Measurements from ENCODE around the gene PDE8A.
"Not testable (repeated sequence)": the region's sequence is repeated elsewhere in the genome, so short reads cannot be mapped to it uniquely, and the experiment has no call there.

PDE8A gene

DNA sequence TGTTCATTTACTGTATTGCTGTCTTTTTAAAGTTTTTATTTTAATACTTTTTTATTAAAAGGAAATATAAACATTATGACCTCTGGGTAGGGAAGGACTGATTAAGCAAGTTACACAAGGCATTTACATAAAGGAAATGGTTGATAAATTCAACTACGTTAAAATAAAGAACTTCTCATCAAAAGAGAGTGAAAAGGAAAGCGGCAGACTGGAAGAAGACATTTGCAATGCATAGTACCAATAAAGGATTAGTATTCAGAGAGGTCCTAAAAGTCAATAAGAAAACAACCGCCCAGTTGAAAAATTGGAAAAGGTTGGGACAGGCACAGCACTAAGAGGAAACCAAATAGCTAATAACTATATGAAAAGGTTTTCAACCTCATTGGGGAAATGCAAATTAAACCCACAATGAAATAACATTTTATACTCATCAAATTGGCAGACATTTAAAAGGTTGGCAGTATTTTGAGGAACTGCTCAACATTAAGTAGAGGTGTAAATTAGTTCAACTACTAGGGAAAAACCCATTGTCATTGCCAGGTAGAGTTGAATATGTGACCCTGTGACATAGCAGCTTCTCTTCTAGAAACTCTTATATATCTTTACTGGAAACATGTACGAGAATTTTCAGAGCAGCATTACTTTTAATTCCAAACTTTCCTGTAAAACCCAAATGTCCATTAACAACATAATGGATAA is 9.5 kb downstream of the PDE8A start:
- no peak for DNase-seq

GRCh38 chr15:84992157-84992944 is 10.7 kb downstream of the PDE8A start:
- DNase-seq = no peak

- DNase-seq = no peak
These were observed 14.4 kb downstream of the PDE8A start for GRCh38 chr15:84996055-84996454.

- not testable (repeated sequence) for DNase-seq
These were observed 15.1 kb downstream of the PDE8A start for GRCh38 chr15:84996714-84997113.

GRCh38 chr15:84997214-84997613 is 15.6 kb downstream of the PDE8A start:
- not testable (repeated sequence) for DNase-seq

DNA sequence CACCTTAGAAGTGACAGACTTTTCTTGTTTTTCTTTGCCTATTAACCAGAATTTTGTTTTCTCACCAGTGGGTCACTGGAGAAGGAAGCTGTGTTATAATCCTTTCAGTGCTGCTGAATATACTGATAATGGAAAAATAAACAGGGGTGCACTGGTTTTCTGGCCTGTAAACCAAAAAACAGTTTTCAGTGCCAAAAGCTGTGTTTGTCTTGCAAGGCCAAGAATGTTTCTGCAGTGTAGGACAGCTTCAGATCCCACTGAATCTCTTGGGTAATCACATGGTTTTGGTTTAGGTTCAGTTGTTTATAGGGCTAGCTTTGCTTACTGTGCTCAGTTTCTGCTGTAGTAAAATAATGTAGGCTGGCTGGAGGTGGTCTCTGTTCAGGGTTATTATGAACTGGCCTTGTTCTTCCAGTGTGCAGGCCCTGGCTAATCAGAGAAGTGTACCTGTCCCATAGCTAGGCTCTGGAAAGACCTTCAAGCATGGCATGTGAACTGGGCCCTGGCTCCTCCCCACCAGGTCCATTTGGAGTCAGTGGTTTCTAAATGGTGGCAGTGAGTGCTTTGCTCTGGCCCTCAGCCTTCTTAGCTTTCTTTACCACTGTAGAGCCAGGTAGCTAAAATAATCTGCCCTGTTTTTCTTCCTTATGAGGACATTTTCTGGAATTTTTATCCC is 18.7 kb downstream of the PDE8A start:
- no peak for DNase-seq

DNA sequence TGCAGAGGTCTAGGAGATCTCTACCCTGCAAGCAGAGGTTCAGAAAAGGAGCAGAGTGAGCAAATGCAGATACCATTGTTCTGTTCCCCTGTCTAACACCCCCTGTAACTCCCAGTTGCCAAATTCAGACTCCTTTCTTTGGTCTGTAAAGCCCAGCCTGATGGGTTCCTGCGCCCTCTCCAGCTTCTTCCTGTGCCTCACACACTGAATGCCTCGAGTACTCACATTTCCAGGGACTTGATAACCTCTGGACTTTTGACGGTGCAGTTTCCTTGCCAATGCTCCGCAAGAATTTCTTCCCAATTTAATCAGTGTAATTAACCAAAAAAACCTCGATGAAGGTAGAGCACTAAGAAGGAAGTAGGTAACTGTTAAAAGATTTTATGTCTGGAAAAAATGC is 19.3 kb downstream of the PDE8A start:
- no peak for DNase-seq

DNA sequence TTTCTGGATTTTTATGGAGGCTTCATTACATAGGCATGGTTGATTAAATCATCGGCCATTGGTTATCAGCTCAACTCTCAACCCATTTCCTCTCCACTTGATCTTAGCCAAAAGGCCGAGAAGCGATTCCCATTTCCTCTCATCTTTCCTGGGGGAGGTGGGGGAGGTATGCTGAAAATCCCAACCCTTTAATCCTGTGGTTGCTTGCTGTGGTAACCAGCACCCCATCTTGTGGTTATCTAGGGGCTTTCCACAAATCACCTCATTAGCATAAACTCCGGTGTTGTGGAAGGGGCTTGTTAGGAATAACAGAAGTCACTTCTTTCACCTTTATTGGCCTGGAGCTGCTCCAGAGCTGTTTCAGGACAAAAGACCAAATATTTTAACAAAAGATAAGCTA is 20.9 kb downstream of the PDE8A start:
- DNase-seq = no peak

- no peak for DNase-seq
These were observed 22.1 kb downstream of the PDE8A start for GRCh38 chr15:85003593-85004312.

DNA sequence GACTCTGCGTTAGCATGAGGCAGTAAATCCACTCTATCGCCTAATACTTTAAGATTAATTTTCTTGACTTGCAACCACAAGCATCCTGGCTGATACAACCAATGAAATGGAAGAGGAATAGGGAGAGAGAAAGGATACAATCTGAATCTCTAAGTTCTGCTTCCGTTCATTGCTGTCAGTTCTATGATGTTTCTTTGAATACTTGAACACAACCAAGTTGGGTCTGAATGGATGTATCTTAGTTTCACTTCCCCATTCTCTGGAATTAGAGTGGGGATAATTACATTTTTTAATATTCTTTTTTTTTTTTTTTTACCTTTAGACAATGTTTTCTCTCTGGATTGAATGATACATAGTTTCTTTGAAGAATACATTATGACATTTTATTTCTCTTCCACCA is 22.9 kb downstream of the PDE8A start:
- no peak for DNase-seq

GRCh38 chr15:85005319-85005718 is 23.7 kb downstream of the PDE8A start:
- no peak for DNase-seq

DNA sequence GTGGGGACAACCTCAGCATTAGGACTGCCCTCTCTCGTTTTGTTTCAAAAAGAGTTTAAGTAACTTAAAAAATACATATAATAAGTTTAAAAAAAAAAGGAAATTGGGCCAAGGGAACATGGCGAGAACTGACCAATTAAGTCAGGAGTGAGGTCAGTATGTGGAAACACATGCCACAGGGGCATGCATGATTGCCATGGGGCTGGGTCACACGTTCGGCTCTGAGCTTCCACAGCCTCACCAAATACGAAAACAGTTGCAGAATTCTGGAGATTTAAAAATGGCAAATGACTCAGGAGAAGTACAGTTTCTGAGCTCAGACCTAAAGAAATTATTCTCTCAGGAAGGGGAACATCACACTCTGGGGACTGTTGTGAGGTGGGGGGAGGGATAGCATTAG is 24.1 kb downstream of the PDE8A start:
- no peak for DNase-seq

DNA sequence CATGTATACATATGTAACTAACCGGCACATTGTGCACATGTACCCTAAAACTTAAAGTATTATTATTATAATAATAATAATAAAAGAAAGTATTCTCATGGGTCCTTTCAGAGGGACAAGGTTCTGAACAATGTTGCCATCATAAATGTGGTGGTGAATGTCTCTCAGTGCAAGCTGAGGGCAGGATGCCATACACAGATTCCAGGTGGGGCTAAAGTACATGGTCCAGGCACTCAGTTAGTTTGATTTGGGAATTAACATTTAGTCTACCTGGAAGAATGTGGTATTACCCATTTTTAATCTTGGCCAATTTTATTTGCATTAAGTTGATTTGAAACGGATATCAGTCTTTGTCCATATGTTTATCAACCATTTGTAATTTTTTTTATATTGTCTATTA is 24.5 kb downstream of the PDE8A start:
- no peak for DNase-seq

DNA sequence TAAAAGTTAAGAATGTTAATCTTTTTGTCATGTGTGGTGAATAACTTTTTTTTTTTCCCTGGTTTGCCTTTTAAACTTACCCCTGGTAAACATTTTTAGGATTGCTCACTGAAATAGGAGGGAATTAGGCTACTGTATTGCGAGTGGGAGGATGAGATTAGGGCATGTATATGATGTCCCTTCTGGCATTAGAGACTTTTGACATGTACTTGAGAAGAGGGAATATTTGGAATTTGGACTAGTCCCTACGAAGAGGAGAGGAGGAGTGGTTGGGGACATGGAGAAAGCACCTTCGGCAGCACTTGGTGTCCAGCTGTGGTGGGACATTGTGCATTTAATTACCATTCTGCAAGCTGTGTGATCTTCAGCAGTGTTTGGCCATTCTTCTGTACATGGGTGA is 25.0 kb downstream of the PDE8A start:
- no peak for DNase-seq

- no peak for DNase-seq
These were observed 25.5 kb downstream of the PDE8A start for GRCh38 chr15:85007137-85007536.

GRCh38 chr15:85007741-85008397 is 26.2 kb downstream of the PDE8A start:
- no peak for DNase-seq

DNA sequence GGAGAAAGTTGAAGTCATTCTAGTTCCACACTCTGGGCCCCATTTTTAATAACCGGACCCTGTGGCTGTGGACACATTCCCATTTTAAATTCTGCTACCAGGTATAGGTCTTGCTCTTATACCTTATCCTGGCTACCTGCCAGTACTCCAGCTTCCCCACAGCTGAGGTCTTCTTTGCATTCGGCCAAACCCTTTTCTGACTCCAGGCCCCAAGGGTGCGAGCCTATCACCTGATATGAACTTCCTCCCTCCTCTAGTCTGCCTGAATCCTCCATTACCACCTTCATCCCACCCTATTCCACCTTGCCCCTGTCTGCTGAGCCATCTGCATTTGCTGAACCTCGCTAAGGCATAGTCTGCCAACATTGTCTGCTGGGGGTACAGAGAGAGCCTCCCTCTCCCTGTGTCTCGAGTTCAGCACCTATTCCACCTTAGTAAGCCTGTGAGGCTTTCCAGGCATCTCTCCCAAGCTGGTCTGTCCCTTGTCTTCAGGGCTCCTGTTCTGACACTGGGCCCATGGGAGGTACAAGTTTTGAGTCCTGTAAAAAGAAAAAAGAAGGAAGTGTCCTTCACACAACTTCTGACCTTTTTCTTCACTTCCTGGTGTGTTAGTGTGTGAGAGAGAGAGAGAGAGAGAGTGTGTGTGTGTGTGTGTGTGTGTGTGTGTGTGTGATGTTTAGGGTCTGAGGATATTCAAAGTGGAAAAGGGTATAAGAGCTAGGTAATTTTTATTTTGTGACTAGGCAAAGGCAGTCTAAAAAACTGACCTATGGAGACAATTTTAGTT is 27.0 kb downstream of the PDE8A start:
- DNase-seq = no peak

- no peak for DNase-seq
These were observed 27.8 kb downstream of the PDE8A start for GRCh38 chr15:85009435-85009834.

GRCh38 chr15:85010071-85010385 is 28.4 kb downstream of the PDE8A start:
- no peak for DNase-seq

GRCh38 chr15:85010386-85011159 is 28.9 kb downstream of the PDE8A start:
- no peak for DNase-seq

DNA sequence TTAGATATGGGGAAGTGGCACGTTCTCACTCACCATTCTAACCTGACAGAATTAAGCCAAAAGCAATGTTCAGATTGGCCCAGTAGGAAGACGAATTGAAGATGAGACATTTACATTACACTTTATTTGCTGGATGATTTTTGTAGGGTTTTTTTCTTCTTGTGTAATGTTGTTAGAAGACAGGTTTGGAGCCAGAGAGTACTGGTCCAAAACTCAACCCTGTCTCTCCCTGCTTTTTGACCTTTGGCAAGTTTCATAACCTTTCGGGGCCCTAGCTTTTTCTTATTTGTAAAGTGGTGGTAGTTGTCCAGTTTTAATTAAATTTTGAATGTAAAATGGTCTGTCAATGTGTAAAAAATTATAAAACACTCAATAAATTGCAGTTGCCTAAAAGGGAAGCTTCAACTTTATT is 29.5 kb downstream of the PDE8A start:
- DNase-seq = no peak

Measured in COR-L47 (cell line).